ENCODE data around the gene ENOX1. TPM values are rescaled to one million over a fixed set of nuclear protein-coding genes. Genes with fewer than 3 reads are reported as not detected.

The ENOX1 gene
- total and polyA plus RNA-seq, 2 of the 8 experiments (the other 6 are each of a cell fraction or from before 2014, with no cell fraction given) = 0.23 to 0.37 TPM

GRCh38 chr13:43357564-43357963, 429.2 kb downstream of the ENOX1 start:
- Histone ChIP-seq H3K4me1 (replicated peaks in 1 of 4; ENCODE audit: control insufficient read depth in 3 of 4, insufficient read depth in 4 of 4, low read length in 3 of 4) (peaks cover 2 to 22% (median 13%) of the 10 kb centered on the region in 4 experiments; a peak in 6 of 7 replicates), H3K23me2 (ENCODE audit: low read depth, low read length) (0 out of 2 replicates have a peak, but pooled peaks cover 2% of the 10 kb centered on the region), H3K27ac (ENCODE audit: low read depth, low read length) (no peak overlapping the region), H4K20me1 (replicated peaks in 1 of 2; ENCODE audit: control insufficient read depth in 1 of 2, insufficient read depth in 2 of 2, low read length in 2 of 2) (no peaks in the 10 kb centered on the region), H3K23ac (ENCODE audit: insufficient read length) (no peak overlapping the region), H3K4me3 (ENCODE audit: extremely low read depth in 1 of 4, insufficient read depth in 2 of 4, low read depth in 3 of 4, low read length in 4 of 4) (no peak overlapping the region), H2AFZ (ENCODE audit: low read length) (no peak overlapping the region), H3K4me2 (ENCODE audit: insufficient read depth in 1 of 2, low read depth in 2 of 2, low read length in 2 of 2) (no peak overlapping the region), H3K4ac (replicated peaks; ENCODE audit: insufficient read length, low read depth, low read length) (no peak overlapping the region), H4K8ac (ENCODE audit: extremely low read depth, insufficient read depth, low read length) (peak overlapping the region; percentile 75; the same call in 1 of the 2 replicates), H2BK12ac (ENCODE audit: low read depth, low read length) (peak overlapping the region; percentile 33; the same call in 1 of the 2 replicates), H3K27me3 (replicated peaks in 1 of 4; ENCODE audit: control insufficient read depth in 3 of 4, extremely low read depth in 1 of 4, insufficient read depth in 3 of 4, low read length in 3 of 4) (no peaks in the 10 kb centered on the region), H3K56ac (replicated peaks; ENCODE audit: insufficient read length, low read depth, low read length) (no peak overlapping the region), H4K5ac (ENCODE audit: insufficient read length, low read depth, low read length) (no peak overlapping the region), H2BK120ac (replicated peaks; ENCODE audit: low read depth, low read length) (peak overlapping the region; percentile 70), H2AK5ac (ENCODE audit: low read depth, low read length) (no peak overlapping the region), H4K91ac (replicated peaks; ENCODE audit: insufficient read length, low read length) (peak overlapping the region; percentile 82), H3K14ac (ENCODE audit: insufficient read length) (no peak overlapping the region), H3K79me1 (ENCODE audit: low read depth, low read length) (no peaks in the 10 kb centered on the region), H2BK15ac (ENCODE audit: low read length) (no peak overlapping the region; the same call in 1 of the 2 replicates), H3K9ac (replicated peaks in 1 of 4; ENCODE audit: extremely low read depth in 1 of 4, low read depth in 3 of 4, low read length in 3 of 4) (no peak overlapping the region), H3K9me3 (ENCODE audit: insufficient read depth in 2 of 2, low read depth in 1 of 2, low read length in 1 of 2) (no peaks in the 10 kb centered on the region), H3K18ac (ENCODE audit: extremely low read depth, low read length) (peak overlapping the region; percentile 62), H2BK20ac (ENCODE audit: low read length) (peak overlapping the region; percentile 74), H2BK5ac (ENCODE audit: low read depth, low read length) (no peak overlapping the region), H3K36me3 (ENCODE audit: control insufficient read depth in 2 of 4, insufficient read depth in 4 of 4, low read length in 3 of 4) (no peaks in the 10 kb centered on the region), H3K79me2 (ENCODE audit: control insufficient read depth in 1 of 2, insufficient read depth in 2 of 2, low read length in 2 of 2) (no peaks in the 10 kb centered on the region)
- FAIRE-seq = no peak
- POLR2A ChIA-PET (ENCODE audit: partially characterized antibody) = interaction anchor here (0.6 kb wide), 1 partner anchor 449 kb away, joined by 3 read pairs; no protein-coding TSS in a partner anchor
- CTCF ChIA-PET (ENCODE audit: partially characterized antibody) = no interaction called here
- WGBS, 2 experiments (ENCODE audit: extremely low coverage in 1 of 2, insufficient coverage in 1 of 2, insufficient read length in 1 of 2, insufficient replicate concordance in 2 of 2, low coverage in 1 of 2, low lambda C conversion rate in 2 of 2, missing lambda C conversion rate in 1 of 2) = 77% methylated on average over 4 of the region's 4 CpGs; no CpG with 5 or more reads in 1 of the 2 experiments
- no peak for DNase-seq (ENCODE audit: low read depth in 1 of 2, low spot score in 2 of 2)
- TF ChIP-seq NRF1 (IDR thresholded peaks at IDR 0.05; ENCODE audit: low read depth, low read length) = no peak
- no peak for TF ChIP-seq CHD2 (IDR thresholded peaks at IDR 0.05; ENCODE audit: low read length)
- no peak for TF ChIP-seq FOSL1 (IDR thresholded peaks at IDR 0.05; ENCODE audit: insufficient read depth, low read depth, low read length)
- TF ChIP-seq SUZ12 (IDR thresholded peaks at IDR 0.05; ENCODE audit: low read length) = no peak
- TF ChIP-seq RXRA (IDR thresholded peaks at IDR 0.05; ENCODE audit: insufficient read depth, low read depth, low read length) = no peak
- no peak for TF ChIP-seq NANOG (IDR thresholded peaks at IDR 0.05; ENCODE audit: insufficient read depth, low read depth, low read length, poor library complexity, severe bottlenecking)
- no peak for TF ChIP-seq CHD1 (IDR thresholded peaks at IDR 0.05; ENCODE audit: low read depth, low read length)

Measured in H1 (cell line).